ENCODE results near the gene DEK.
"Not testable (repeated sequence)": the region's sequence is repeated elsewhere in the genome, so short reads cannot be mapped to it uniquely, and the experiment has no call there.

DEK gene, protein sequence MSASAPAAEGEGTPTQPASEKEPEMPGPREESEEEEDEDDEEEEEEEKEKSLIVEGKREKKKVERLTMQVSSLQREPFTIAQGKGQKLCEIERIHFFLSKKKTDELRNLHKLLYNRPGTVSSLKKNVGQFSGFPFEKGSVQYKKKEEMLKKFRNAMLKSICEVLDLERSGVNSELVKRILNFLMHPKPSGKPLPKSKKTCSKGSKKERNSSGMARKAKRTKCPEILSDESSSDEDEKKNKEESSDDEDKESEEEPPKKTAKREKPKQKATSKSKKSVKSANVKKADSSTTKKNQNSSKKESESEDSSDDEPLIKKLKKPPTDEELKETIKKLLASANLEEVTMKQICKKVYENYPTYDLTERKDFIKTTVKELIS

GRCh38 chr6:18264219-18264922, at the start of gene DEK:
DEK (minus strand) TSS chr6:18264530; CDS start chr6:18263987, 543 bp downstream.
- peak; percentile 76 for DNase-seq

DNA sequence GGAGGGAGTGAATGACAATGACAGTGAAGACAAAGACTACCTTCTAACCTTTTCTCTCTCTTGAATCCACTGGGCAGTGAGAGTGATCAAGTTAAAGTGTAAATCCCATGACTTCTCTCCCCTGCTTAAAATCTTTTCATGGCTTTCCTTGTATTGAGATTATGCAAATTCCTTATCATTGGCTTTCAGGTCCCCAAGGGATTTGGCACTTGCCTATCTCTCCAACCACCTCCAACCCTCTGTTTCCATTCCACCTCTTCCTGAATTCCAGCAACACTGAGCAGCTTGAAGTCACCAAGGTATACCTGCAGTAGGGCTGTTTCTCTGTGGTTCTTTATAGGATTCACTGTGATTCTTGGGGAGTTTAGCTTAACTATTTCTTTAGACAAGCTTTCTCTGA, 48.0 kb upstream of the DEK start:
- DNase-seq: no peak

- not testable (repeated sequence) for DNase-seq
These were observed 45.7 kb upstream of the DEK start for GRCh38 chr6:18310010-18310409.

DNA sequence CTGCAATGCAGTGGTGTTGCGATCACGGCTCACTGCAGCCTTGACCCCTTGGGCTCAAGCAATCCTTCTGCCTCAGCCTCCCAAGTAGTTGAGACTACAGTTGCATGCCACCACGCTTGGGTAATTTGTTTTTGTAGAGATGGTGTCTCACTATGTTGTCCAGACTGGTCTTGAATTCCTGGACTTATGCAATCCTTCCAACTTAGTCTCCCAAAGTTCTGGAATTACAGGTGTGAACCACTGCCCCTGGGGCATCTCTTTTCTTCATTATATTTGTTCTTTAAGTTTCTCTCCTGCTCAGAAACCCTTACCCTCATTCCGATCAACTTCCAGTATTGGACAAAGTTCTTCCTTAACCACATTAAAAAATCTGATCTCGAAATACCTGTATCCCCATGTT, 44.7 kb upstream of the DEK start:
- DNase-seq: no peak

DNA sequence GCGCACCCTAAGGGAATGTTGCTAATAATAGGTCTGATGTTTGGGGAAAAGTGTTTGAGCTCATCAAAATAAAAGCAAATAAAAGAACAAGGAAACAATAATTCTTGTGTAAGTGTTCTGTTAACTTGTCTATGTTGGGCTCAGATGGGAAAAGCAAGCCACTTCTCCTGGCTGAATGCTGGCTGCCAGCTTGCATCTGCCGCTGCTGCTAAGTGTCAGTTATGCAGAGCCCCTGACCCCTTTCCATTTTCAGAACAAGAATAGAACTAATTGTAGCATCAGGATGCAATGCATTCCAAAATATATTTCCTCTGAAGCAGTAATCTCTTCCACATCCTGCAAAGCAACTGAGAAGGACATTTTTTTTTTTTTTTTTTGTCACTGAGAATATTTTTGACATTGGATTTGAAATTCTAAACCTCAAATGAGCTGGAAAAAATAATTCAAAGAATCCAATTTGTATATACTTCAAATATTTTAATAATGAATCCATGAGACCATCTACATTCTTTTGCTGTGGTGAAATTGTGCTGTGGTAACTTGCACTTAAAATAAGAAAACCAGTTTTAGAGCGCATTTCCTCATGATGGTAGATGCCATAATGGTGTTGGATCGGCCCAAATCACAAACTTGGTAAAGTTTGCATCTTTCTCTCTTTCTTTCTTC, 43.9 kb upstream of the DEK start:
- DNase-seq: no peak

- DNase-seq: no peak
These were observed 42.6 kb upstream of the DEK start for GRCh38 chr6:18306977-18307376.

DNA sequence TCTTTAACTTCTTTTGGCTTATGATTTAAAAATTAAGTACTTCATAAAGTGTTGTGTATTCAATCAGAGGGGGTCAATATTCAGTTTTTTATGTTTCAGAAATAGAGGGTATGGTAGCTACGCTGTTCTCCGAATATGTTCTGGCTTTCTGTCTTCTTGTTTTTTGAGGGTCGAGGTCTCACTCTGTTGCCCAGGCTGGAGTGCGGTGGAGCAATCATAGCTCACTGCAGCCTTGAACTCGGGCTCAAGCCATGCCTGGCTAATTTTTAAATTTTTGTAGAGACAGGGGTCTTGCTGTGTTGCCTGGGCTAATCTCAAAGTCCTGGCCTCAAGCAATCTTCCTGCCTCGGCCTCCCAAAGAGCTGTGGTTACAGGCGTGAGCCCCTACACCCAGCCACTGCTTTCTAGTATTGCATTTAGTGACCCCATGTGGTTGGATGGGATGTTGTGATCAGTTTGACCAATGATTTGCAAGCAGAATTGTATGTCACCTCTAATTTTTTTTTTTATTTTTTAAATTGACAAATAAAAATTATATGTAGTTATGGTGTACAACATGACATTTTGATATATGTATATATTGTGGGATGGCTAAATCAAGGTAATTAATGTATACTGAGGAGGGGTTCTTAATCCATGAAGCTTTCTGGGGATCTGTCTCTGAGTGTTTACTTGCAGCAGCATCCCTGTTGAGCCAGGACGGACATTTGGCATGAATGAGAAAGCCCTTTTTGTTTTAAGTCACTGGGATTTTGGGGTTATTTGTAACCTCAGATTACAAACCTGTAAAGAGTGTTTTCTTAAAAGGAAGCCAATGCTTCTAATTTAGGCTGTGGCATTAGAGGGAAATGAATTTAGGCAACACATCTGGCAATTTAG, 38.5 kb upstream of the DEK start:
- no peak for DNase-seq

GRCh38 chr6:18293076-18293904, 29.0 kb upstream of the DEK start:
- no peak for DNase-seq

- DNase-seq: no peak
These were observed 25.0 kb upstream of the DEK start for GRCh38 chr6:18289283-18289682.

- DNase-seq: no peak
These were observed 19.9 kb upstream of the DEK start for GRCh38 chr6:18284261-18284660.

DNA sequence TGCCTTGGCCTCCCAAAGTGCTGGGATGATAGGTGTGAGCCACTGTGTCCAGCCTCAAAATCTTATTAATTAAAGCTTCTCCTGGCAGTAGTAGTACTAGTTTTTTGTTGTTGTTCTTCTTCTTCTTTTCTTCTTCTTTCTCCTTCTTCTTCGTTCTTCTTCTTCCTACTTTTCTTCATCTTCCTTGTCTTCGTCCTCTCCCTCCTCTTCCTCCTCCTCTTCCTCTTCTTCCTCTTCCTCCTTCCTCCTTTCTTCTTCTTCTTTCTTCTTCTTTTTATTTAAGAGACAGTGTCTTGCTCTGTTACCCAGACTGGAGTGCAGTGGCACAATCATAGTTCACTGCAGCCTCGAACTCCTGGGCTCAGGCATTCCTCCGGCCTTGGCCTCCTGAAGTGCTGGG, 17.2 kb upstream of the DEK start:
- DNase-seq: no peak

GRCh38 chr6:18280084-18280483, 15.8 kb upstream of the DEK start:
- DNase-seq: no peak

DNA sequence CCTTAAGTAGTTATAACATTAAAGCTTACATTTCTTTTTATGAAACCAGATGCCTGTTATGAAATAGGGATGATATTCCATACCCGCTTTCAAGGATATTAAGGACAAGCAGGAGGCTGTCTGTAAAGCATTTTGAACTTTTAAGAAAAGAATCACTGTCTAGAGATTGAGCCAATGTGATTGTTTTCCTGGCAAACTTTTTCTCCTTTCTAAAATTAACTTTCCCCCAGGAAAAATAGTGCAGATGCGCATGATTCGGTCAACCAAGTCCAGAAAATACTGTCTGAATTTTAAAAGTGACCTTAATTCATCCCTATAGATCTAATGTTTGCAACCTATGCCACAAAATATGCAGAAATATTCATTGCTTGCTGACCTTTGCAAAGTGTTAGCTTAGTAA, 15.1 kb upstream of the DEK start:
- DNase-seq: no peak

DNA sequence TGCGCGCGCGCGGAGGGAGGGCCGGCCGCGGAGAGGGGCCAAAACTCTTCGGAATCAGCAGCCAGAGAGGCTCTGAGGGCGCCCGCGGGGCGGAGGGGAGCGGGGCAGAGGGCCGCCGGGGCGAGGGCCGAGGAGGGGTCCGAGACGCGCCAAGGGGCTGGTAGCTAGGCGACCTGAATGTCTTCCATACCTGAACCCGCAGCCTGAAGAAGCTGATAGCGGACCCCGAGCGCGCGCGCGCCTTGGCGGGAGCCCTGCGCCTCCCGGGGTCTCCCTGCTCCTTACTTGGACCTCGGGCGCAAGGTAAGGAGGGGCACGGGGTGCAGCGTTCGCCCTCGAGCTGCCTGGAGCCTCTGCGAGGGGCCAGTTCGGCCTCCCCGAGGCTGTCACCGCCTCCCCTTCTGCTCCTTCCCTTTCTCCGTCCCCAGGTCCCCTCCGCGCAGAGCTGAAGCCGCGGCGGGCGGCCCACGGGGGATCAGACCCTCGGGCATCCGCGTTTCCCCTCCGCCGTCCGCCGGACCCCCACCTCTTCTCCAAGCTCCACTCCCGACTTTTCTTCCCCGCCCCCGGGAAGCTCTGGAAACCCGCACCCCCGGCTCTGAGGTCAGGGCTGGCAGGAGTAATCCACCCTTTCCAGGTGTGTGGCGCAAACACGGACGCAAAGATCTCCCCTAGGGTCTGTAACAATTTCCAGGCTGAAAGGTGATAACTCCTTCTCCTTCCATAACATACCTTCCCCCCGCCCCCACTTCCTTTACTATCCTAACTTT, 13.1 kb upstream of the DEK start:
- DNase-seq: no peak

DNA sequence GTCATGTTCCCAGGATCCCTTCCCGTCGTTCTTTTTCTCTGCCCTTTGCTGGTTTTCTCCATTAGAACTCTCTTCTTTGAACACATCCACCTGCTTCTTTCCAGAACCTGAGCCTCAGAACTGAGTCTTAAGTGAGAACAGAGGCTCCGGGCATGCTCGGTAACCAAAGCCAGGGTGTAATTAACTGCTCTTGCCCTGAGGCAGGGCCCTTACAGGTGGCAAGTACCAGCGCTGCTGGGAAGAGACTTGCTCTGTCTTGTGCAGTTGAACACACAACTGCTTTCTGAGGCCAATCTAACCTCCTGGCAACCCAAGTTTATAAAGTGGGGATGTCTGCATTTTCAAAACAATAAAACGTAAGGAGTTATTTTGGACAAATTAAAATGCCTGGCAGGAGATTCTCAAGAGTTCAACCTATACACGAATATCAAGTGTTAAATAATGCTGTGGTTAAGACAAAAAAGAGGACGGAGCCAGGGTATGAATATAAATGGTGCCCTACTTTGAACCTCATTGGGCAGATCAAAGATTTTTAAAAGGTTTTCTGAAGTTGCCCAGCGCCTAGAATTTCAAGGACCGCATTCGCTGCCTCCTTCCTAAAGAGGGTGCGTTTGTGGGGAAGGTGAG, 12.4 kb upstream of the DEK start:
- DNase-seq: no peak

- DNase-seq: no peak
These were observed 5.9 kb upstream of the DEK start for GRCh38 chr6:18270216-18270615.

DNA sequence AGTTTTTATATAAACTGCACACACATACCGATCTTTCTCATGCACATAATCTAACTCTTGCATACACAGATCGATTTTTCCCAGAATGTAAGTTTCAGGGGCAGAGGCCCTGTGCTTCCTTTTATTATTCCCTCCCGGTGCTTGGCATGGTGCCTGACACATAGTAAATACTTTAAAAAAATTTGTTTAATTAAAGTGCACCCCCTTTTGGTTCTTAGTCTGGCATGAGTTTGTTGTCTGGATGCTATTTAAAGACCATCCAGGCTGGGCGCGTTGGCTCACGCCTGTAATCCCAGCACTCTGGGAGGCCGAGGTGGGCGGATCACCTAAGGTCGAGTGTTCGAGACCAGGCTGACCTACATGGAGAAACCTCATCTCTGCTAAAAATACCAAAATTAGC, 5.4 kb upstream of the DEK start:
- no peak for DNase-seq

- DNase-seq: no peak
These were observed 4.9 kb upstream of the DEK start for GRCh38 chr6:18269253-18269652.

GRCh38 chr6:18268066-18268465, 3.7 kb upstream of the DEK start:
- no peak for DNase-seq

GRCh38 chr6:18266523-18266912, 2.2 kb upstream of the DEK start:
- no peak for DNase-seq

Data from activated effector memory CD4-positive, alpha-beta T cell treated with Interleukin-2 at 50 U/mL for 16 hours (primary cell).